SU-DHL-6 (cell line): ENCODE data around the gene ARL10.

ENCODE experiments used
- EZH2phosphoT487 ChIP-seq: fragments of 200-600 bp; sonication (generic), shearing (Covaris generic); conservative IDR thresholded peaks from 2 replicates; pipeline ENCODE4 v1.6.1; 2018; ENCODE audit warnings: mild to moderate bottlenecking, antibody characterized with exemption, low read length, moderate library complexity, mixed read lengths
- TF ChIP-seq, protein P1 (sequence below): fragments of 200-600 bp; sonication (generic); IDR thresholded peaks from one replicate; pipeline ENCODE4 v1.5.1; 2017; ENCODE audit warnings: antibody characterized with exemption, mild to moderate bottlenecking, low read length, moderate library complexity; ENCODE audit not compliant: insufficient read depth, poor library complexity, severe bottlenecking

DNA sequence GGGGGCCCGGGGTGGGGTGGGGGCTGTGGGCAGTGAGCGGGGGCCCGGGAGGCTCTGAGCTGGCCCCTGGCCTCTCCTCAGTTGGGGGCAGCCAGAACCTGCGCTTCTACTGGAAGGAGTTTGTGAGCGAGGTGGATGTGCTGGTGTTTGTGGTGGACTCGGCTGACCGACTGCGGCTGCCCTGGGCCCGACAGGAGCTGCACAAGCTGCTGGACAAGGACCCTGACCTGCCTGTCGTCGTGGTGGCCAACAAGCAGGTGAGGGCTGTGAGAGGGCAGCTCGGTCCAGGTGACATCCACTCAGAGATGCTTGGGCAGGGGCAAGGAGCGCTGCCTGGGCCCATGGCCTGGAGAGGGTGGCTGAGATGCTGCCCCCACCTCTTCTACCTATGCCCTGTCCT, 3.4 kb downstream of the ARL10 start:
- TF ChIP-seq, protein P1, sequence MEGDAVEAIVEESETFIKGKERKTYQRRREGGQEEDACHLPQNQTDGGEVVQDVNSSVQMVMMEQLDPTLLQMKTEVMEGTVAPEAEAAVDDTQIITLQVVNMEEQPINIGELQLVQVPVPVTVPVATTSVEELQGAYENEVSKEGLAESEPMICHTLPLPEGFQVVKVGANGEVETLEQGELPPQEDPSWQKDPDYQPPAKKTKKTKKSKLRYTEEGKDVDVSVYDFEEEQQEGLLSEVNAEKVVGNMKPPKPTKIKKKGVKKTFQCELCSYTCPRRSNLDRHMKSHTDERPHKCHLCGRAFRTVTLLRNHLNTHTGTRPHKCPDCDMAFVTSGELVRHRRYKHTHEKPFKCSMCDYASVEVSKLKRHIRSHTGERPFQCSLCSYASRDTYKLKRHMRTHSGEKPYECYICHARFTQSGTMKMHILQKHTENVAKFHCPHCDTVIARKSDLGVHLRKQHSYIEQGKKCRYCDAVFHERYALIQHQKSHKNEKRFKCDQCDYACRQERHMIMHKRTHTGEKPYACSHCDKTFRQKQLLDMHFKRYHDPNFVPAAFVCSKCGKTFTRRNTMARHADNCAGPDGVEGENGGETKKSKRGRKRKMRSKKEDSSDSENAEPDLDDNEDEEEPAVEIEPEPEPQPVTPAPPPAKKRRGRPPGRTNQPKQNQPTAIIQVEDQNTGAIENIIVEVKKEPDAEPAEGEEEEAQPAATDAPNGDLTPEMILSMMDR, result no peak
- no peak for TF ChIP-seq EZH2phosphoT487
